ENCODE data around the gene STAB1.

DNA sequence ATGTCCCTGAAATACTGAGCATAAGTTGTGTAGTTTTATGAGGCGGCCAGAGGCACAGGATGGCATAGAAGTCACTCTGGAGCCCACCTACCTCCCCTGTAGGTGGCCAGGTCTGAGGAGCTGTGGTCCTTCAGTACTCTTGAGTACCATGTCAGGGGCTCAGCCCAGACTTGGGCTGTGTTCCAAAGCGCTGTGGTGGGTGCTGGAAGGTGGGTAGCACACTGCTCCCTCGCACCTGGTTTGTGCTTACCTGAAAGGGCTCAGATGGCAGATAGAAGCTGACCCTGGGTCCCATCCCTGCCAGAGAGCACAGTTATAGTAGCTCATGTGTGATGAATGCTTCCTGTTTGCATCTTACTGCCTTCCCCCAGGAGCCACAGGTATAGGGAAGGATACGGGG is 24.2 kb upstream of the STAB1 start:
- no peak for TF ChIP-seq POLR2A (IDR thresholded peaks at IDR 0.05; ENCODE audit: low read length)
- no peak for TF ChIP-seq GATA1 (IDR thresholded peaks at IDR 0.05; ENCODE audit: low read depth, low read length)

All from erythroblast (primary cell).